ENCODE measurements around the gene RASL11B.

Gene RASL11B

GRCh38 chr4:52861171-52861823, 820 bp upstream of the RASL11B start:
- Mint-ChIP-seq H3K9me3 (peaks cover 10 to 15% of the 10 kb centered on the region in 2 donors), H3K4me3 (peak overlapping the region; percentile 81 to 88), H3K4me1 (peaks cover 24% of the 10 kb centered on the region), H3K27me3 (peaks cover 57% of the 10 kb centered on the region), H3K27ac (no peak overlapping the region)
- ATAC-seq (no peak), DNase-seq (no peak)

GRCh38 chr4:52862639-52863161, 583 bp downstream of the RASL11B start:
- DNase-seq (no peak), ATAC-seq (no peak)
- H3K4me3 Mint-ChIP-seq = peak overlapping the region; percentile 81 to 88

DNA sequence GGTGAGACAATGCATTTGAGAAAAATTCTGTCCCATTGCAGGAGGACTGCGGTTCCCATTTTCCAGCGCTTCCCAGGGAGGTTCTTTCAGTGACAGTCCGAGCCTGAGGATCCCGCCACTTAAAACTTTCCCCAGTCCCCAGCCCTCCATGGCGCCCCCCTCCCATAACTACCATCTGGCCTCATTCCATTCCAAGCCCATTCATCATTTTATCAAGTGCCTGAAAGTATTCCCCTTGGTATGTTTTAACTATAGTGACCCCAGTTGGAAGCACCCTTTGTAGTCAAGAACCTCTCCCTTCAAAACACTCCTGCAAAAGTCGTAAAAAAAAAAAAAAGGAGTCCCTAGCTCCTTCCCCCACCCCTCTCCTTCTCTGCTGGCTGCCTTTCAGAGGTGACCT, 1.2 kb downstream of the RASL11B start:
- H3K27me3 Mint-ChIP-seq = peaks cover 47% of the 10 kb centered on the region
- no peak for ATAC-seq
- H3K4me3 Mint-ChIP-seq = peak overlapping the region in 1 of 2 donors; percentile 31
- H3K27ac Mint-ChIP-seq = no peak overlapping the region
- DNase-seq = no peak
- H3K4me1 Mint-ChIP-seq = peaks cover 24% of the 10 kb centered on the region
- H3K9me3 Mint-ChIP-seq = peaks cover under 1 to 4% of the 10 kb centered on the region in 2 donors

More at GRCh38 chr4:52862639-52863161, 583 bp downstream of the RASL11B start:
- peaks cover 6 to 7% of the 10 kb centered on the region in 2 donors for H3K9me3 Mint-ChIP-seq
- no peak overlapping the region for H3K27ac Mint-ChIP-seq
- H3K27me3 Mint-ChIP-seq = peaks cover 47% of the 10 kb centered on the region
- H3K4me1 Mint-ChIP-seq = peaks cover 24% of the 10 kb centered on the region

DNA sequence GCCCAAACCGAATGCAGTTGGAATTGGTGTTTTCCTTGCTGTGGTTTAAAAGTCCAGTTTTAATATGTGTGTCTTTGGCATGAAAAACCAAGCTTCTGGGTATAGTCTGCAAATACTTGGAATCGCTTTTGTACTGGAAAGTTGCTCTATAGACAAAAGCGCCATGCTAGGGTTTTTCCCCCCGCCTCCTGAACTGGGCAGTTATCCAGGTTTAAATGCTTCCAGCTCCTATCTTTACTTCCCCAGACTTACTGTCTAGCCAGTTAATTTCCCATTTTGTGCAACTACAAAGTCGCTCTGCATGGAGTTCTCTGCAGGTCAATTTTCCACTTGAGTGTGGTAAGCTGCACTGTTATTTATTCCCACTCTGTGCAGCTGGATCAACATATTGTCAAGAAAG, 2.7 kb downstream of the RASL11B start:
- no peak overlapping the region for H3K27ac Mint-ChIP-seq
- peaks cover 24% of the 10 kb centered on the region for H3K4me1 Mint-ChIP-seq
- ATAC-seq (no peak), DNase-seq (no peak)
- H3K27me3 Mint-ChIP-seq = peaks cover 35% of the 10 kb centered on the region
- H3K9me3 Mint-ChIP-seq = no peaks in the 10 kb centered on the region
- H3K4me3 Mint-ChIP-seq = no peak overlapping the region

DNA sequence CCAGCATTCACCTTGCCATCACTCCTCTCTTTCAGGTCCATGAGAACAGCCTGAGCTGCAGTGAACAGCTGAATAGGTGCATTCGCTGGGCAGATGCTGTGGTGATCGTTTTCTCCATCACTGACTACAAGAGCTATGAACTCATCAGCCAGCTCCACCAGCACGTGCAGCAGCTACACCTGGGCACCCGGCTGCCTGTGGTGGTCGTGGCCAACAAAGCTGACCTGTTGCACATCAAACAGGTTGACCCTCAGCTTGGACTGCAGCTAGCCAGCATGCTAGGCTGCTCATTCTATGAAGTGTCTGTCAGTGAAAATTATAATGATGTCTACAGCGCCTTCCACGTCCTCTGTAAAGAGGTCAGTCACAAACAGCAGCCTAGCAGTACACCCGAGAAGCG, 3.2 kb downstream of the RASL11B start:
- no peak overlapping the region for H3K4me3 Mint-ChIP-seq
- no peaks in the 10 kb centered on the region for H3K9me3 Mint-ChIP-seq
- DNase-seq (no peak), ATAC-seq (no peak)
- peaks cover 24% of the 10 kb centered on the region for H3K4me1 Mint-ChIP-seq
- H3K27me3 Mint-ChIP-seq = peaks cover 30% of the 10 kb centered on the region
- H3K27ac Mint-ChIP-seq = no peak overlapping the region

DNA sequence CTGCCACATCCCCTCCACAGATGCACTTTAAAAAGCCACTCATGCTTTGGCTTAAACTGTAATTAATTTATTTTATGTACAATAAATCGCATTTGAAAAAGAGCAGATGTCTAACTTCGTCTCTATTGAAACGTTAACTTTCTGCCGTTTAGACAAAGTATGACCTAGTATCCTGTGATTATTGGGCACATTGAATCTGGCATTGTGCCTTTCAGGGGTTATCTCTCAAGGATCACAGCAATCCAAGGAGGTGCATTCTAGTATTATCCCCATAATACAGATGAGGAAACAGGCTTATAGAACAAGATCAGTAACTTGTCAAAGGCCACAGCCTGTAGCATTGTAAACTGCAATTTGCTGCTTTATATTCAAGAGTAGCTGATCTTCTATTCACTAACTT, 4.6 kb downstream of the RASL11B start:
- no peaks in the 10 kb centered on the region for H3K9me3 Mint-ChIP-seq
- no peak overlapping the region for H3K4me3 Mint-ChIP-seq

DNA sequence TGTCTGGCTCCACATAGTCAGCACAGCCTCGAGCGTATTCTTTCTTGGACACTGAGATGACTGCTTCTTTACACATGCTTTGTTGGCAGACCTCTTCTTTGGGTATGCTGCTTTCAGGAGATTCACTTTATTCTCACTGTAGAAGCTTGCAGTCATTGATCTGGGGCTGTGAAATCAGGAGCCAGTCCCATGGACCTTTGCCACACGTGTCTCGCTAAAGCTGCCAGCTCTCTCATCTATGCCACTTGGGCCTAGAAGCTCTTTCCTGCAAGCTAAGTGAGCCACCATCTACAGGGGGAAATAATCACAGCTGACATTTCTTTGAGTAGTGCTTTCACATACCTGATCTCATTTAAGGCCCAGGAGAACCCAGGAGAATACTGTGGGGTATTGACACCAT, 5.0 kb downstream of the RASL11B start:
- ATAC-seq = no peak
- H3K9me3 Mint-ChIP-seq = no peaks in the 10 kb centered on the region
- no peak overlapping the region for H3K27ac Mint-ChIP-seq
- H3K27me3 Mint-ChIP-seq = peaks cover 14% of the 10 kb centered on the region
- H3K4me1 Mint-ChIP-seq = peaks cover 15% of the 10 kb centered on the region
- H3K4me3 Mint-ChIP-seq = no peak overlapping the region
- no peak for DNase-seq

More for the DNA sequence above, 4.6 kb downstream of the RASL11B start:
- Mint-ChIP-seq H3K27ac (no peak overlapping the region), H3K4me1 (peaks cover 16% of the 10 kb centered on the region), H3K27me3 (peaks cover 16% of the 10 kb centered on the region)
- ATAC-seq (no peak), DNase-seq (no peak)

GRCh38 chr4:52868133-52868532, 6.0 kb downstream of the RASL11B start:
- ATAC-seq (peak; percentile 20), DNase-seq (no peak)
- H3K27ac Mint-ChIP-seq = peak overlapping the region in 1 of 2 donors; percentile 1

DNA sequence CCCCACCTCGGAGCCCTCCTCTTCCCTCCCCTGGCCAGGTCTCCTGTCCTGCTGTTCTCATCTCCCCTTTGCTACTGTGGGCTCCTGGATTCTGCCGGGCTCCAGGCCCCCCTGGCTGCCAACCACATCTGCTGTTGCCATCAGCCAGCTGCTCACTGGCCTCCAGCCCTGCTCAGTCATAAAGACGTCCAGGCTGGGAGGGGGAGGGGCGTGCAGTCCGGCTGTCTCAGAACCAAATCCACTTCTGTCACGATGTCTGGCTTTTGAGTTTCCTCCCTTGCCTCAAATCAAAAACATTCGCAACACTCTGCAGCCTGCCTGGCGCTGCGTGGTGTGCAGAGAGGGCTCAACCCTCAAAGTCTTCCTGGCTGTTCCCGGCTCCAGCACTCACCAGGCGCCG, 7.1 kb downstream of the RASL11B start:
- no peaks in the 10 kb centered on the region for H3K9me3 Mint-ChIP-seq
- ATAC-seq (no peak), DNase-seq (no peak)
- H3K4me1 Mint-ChIP-seq = peaks cover 7% of the 10 kb centered on the region
- no peak overlapping the region for H3K4me3 Mint-ChIP-seq
- no peak overlapping the region for H3K27ac Mint-ChIP-seq
- no peaks in the 10 kb centered on the region for H3K27me3 Mint-ChIP-seq

More at GRCh38 chr4:52868133-52868532, 6.0 kb downstream of the RASL11B start:
- no peaks in the 10 kb centered on the region for H3K9me3 Mint-ChIP-seq
- peaks cover 7% of the 10 kb centered on the region for H3K4me1 Mint-ChIP-seq
- H3K4me3 Mint-ChIP-seq = no peak overlapping the region
- peaks cover 7% of the 10 kb centered on the region for H3K27me3 Mint-ChIP-seq

GRCh38 chr4:52869656-52870055, 7.5 kb downstream of the RASL11B start:
- no peak overlapping the region for H3K4me3 Mint-ChIP-seq
- no peak for DNase-seq
- ATAC-seq = no peak
- H3K4me1 Mint-ChIP-seq = peaks cover 5% of the 10 kb centered on the region
- H3K27me3 Mint-ChIP-seq = no peaks in the 10 kb centered on the region
- no peak overlapping the region for H3K27ac Mint-ChIP-seq
- no peaks in the 10 kb centered on the region for H3K9me3 Mint-ChIP-seq

DNA sequence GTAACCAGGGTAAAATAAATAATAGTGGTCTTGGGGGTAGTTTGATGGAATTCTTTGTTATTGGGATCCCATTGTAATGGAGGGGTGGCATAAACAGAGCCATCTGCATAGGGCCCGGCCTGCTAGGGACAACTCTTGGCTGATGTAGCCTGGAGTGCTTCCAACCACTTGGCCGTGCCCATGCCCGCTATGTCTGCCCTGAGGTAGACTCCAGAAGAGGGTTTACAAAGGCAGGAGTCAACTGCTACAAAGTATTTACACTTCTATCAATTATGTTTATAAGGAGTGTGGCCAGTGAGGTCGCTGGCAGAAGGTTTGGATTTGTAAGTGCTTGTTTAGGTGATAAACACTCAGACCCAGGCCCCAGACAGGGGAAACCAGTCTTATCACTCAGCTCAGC, 8.1 kb downstream of the RASL11B start:
- Mint-ChIP-seq H3K9me3 (no peaks in the 10 kb centered on the region), H3K27ac (no peak overlapping the region), H3K27me3 (no peaks in the 10 kb centered on the region), H3K4me1 (no peaks in the 10 kb centered on the region), H3K4me3 (no peak overlapping the region)
- no peak for ATAC-seq
- no peak for DNase-seq

GRCh38 chr4:52873191-52873590, 11.1 kb downstream of the RASL11B start:
- H3K9me3 Mint-ChIP-seq = no peaks in the 10 kb centered on the region
- ATAC-seq = no peak
- DNase-seq = no peak
- H3K4me1 Mint-ChIP-seq = peaks cover 11% of the 10 kb centered on the region
- H3K4me3 Mint-ChIP-seq = no peak overlapping the region
- H3K27ac Mint-ChIP-seq = no peak overlapping the region
- no peaks in the 10 kb centered on the region for H3K27me3 Mint-ChIP-seq

GRCh38 chr4:52873861-52874343, 11.8 kb downstream of the RASL11B start:
- H3K4me1 Mint-ChIP-seq = peaks cover 11% of the 10 kb centered on the region
- H3K9me3 Mint-ChIP-seq = no peaks in the 10 kb centered on the region
- H3K27ac Mint-ChIP-seq = no peak overlapping the region
- DNase-seq = no peak
- H3K27me3 Mint-ChIP-seq = no peaks in the 10 kb centered on the region
- H3K4me3 Mint-ChIP-seq = no peak overlapping the region
- no peak for ATAC-seq

- Mint-ChIP-seq H3K4me1 (peaks cover 11% of the 10 kb centered on the region), H3K4me3 (no peak overlapping the region), H3K9me3 (no peaks in the 10 kb centered on the region)
These were observed 12.8 kb downstream of the RASL11B start for GRCh38 chr4:52874948-52875347.

GRCh38 chr4:52876069-52876468, 14.0 kb downstream of the RASL11B start:
- ATAC-seq = no peak
- Mint-ChIP-seq H3K27me3 (no peaks in the 10 kb centered on the region), H3K4me1 (peaks cover 11% of the 10 kb centered on the region), H3K27ac (no peak overlapping the region), H3K9me3 (no peaks in the 10 kb centered on the region), H3K4me3 (no peak overlapping the region)
- no peak for DNase-seq

More at GRCh38 chr4:52874948-52875347, 12.8 kb downstream of the RASL11B start:
- Mint-ChIP-seq H3K27me3 (no peaks in the 10 kb centered on the region), H3K27ac (no peak overlapping the region)
- ATAC-seq (no peak), DNase-seq (no peak)

DNA sequence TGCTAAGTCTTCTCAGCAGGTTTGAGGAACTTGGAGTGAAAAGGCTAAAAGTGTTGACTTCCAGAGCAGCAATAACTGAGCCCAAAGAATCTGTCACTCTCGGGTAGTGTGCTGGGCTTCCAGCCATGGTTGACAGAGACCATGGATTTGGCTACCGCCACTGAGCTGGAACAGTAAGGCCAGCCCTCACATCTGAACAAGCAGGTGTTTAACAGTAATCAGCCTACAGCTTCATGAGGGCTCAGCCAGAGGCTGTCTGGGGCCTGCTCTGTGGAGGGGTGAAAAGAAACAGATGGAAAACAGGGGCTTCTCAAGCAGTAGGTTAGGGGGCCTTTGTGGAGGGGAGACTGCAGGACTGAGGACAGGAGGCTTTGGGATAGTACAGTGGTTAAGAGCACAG, 14.9 kb downstream of the RASL11B start:
- Mint-ChIP-seq H3K4me1 (peaks cover 11% of the 10 kb centered on the region), H3K9me3 (no peaks in the 10 kb centered on the region), H3K4me3 (no peak overlapping the region), H3K27me3 (no peaks in the 10 kb centered on the region), H3K27ac (no peak overlapping the region)
- no peak for ATAC-seq
- DNase-seq = no peak
